ENCODE data around the gene APEX1. TPM values are rescaled to one million over a fixed set of nuclear protein-coding genes. Genes with fewer than 3 reads are reported as not detected.
A peak's percentile ranks its signal among the peaks of the same experiment; 100 is the strongest.

The APEX1 gene
- total RNA-seq, 6 experiments from 2014 or later = 50.2 to 87.0 (median 59.8) TPM

DNA sequence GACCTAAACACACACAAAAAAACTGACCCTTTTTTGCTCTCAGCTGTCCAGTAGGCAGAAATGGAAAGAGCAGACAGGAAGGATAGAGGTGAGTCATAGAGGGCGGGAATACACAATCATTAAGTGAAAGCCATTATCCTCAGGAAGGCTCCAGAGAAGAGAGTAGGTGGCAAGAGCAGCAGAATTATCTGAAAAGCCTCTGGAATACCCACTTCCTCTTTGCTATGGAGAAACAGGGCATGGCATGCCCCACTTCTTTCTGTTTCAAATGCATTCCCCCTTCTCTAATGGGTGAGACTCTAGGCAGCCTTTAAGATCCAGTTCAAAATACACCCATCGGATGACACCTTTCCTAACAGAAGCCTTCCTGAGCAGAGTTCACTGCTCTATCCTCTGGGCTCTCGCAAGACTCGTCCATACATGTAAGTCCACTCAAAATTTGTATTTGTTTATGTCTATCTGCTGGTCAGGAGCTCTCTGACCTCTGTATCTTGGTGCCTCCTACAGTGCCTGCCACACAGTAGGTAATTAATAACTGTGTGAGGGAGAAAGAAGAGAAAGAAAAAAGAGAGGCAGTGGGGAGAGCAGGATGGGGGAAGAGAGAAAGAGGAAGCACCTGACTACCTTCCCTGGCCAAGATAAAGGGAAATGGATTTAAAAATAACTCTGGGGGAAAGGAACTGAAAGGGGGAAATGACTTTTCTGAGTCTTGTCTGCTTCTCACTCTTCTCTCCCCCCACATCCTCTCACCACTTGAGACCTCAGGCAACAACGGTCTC lies 27.6 kb upstream of the APEX1 start:
- DNase-seq = no peak
- H3K36me3 ChIP-seq = no peaks in the 10 kb centered on the region
- H3K4me3 ChIP-seq = no peak overlapping the region
- TF ChIP-seq CTCF (IDR thresholded peaks at IDR 0.05) = no peak
- no peak for TF ChIP-seq POLR2A (IDR thresholded peaks at IDR 0.05)
- 28% methylated on average over 5 of the region's 5 CpGs for WGBS (ENCODE audit: insufficient coverage, low coverage, low lambda C conversion rate, missing lambda C conversion rate)
- peak; percentile 49 to 89 (median 66) for ATAC-seq
- no peaks in the 10 kb centered on the region for H3K4me1 ChIP-seq
- intact Hi-C loops (cut with DNase I) = no loop called here
- H3K9me3 ChIP-seq = no peaks in the 10 kb centered on the region
- H3K27me3 ChIP-seq = no peaks in the 10 kb centered on the region
- H3K27ac ChIP-seq = peak overlapping the region in 1 of 3 donors; percentile 40

GRCh38 chr14:20428010-20428365 lies 27.0 kb upstream of the APEX1 start:
- DNase-seq (no peak), ATAC-seq (peak in 1 of 4 donors; percentile 10)
- Histone ChIP-seq H3K27ac (no peak overlapping the region), H3K36me3 (no peaks in the 10 kb centered on the region), H3K4me1 (no peaks in the 10 kb centered on the region), H3K27me3 (no peaks in the 10 kb centered on the region), H3K4me3 (no peak overlapping the region), H3K9me3 (no peaks in the 10 kb centered on the region)
- WGBS (ENCODE audit: insufficient coverage, low coverage, low lambda C conversion rate, missing lambda C conversion rate) = 64% methylated on average over 5 of the region's 5 CpGs
- intact Hi-C loops (cut with DNase I) = no loop called here
- TF ChIP-seq POLR2A (IDR thresholded peaks at IDR 0.05) (no peak), CTCF (IDR thresholded peaks at IDR 0.05) (no peak)

- H3K27me3 ChIP-seq = no peaks in the 10 kb centered on the region
- H3K4me3 ChIP-seq = no peak overlapping the region
- intact Hi-C loops (cut with DNase I) = no loop called here
- no peak for DNase-seq
- ATAC-seq = peak in 1 of 4 donors; percentile 37
- 5% methylated on average over 3 of the region's 5 CpGs for WGBS (ENCODE audit: insufficient coverage, low coverage, low lambda C conversion rate, missing lambda C conversion rate)
- TF ChIP-seq POLR2A (IDR thresholded peaks at IDR 0.05) = no peak
- H3K9me3 ChIP-seq = no peaks in the 10 kb centered on the region
- H3K27ac ChIP-seq = no peak overlapping the region
- no peaks in the 10 kb centered on the region for H3K4me1 ChIP-seq
- H3K36me3 ChIP-seq = no peaks in the 10 kb centered on the region
Measured at GRCh38 chr14:20428802-20429201, 26.2 kb upstream of the APEX1 start.

- WGBS (ENCODE audit: insufficient coverage, low coverage, low lambda C conversion rate, missing lambda C conversion rate) = 64% methylated on average over 16 of the region's 30 CpGs
- Histone ChIP-seq H3K4me3 (no peak overlapping the region), H3K4me1 (no peaks in the 10 kb centered on the region), H3K9me3 (no peaks in the 10 kb centered on the region), H3K27me3 (no peaks in the 10 kb centered on the region), H3K27ac (no peak overlapping the region), H3K36me3 (no peaks in the 10 kb centered on the region)
- DNase-seq (peak in 1 of 3 donors; percentile 19), ATAC-seq (peak in 2 of 4 donors; percentile 22 to 27)
- TF ChIP-seq POLR2A (IDR thresholded peaks at IDR 0.05) = no peak
- no peak for TF ChIP-seq CTCF (IDR thresholded peaks at IDR 0.05)
- intact Hi-C loops (cut with DNase I) = loop anchor here in 1 of 2 donors (10.0 kb wide), 1 partner anchor 175 kb away; no protein-coding TSS in a partner anchor
Measured at GRCh38 chr14:20429801-20430669, 25.0 kb upstream of the APEX1 start.

All from right lobe of liver (tissue), 6 donors.